NCI-H510A (cell line): ENCODE results near the gene SCLT1.

Source experiments
- DNase-seq: peaks from one replicate; lab custom pipeline; 2025; lab: John Stamatoyannopoulos, UW

SCLT1 gene

DNA sequence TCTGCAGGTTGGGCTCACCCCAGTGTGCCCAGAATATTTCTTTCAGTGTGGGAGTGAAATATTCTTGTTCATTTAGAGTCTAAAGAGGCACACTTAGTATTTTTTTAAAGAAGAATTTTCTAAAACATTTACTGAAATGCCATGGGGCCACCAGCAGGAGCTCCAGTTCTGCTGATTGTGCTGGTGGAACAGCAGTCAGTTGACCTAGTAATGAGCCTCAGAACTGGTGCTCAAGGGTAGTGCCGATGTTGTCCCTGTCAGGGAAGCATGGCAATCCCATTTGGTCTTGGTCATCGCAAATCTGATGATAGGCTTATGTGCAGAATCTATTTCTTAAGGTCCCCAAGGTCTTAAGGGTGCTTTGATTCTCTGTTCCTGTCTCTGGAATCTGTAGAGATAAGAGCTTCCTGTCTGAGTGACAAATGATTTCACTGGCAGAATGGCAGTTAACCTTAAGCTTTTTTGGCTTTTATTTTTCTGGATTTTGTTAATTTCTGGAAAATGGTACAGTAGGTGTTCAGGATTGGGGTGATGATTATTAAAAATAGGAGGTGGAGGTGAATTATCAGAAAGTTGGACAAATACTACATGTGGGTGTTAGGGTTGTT lies 252.5 kb downstream of the SCLT1 start:
- DNase-seq, result no peak

DNA sequence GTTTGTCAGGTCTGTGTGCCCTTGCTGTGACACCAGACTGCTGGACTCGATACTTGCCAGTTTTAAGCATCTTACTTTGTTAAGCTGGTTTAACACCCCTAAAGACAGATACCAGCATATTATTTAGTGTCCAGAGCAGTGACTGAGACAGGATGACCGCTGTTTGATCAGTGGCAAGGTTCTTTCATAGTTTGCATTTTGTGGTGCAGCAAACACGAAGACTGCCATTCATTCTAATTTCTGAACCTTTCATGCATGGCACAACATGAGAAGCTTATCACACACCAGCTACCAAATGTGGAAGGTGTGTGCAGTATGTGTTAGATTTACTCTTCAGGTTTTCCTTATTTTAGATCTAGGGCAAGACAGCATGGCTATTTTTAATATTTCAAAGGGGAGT lies 255.7 kb downstream of the SCLT1 start:
- no peak for DNase-seq

DNA sequence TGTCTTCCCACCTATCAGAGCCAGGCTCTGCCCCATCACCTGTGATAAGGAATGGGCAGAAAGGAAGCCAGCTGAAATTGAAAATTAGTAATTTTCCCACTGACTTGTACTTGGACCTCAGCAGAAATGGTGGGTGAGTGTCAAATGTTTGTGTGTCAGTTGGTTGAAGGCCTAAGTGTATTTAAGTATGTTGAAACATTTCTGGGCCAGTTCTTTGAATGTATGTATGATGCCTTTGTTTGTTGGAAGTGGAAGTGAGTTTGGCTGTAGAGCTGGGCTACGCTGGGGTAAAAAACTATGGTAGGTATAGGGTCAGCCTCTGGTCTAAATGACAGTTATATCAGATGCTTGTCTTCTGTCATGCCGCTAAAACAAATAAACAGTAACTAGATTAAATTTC lies 256.1 kb downstream of the SCLT1 start:
- no peak for DNase-seq

DNA sequence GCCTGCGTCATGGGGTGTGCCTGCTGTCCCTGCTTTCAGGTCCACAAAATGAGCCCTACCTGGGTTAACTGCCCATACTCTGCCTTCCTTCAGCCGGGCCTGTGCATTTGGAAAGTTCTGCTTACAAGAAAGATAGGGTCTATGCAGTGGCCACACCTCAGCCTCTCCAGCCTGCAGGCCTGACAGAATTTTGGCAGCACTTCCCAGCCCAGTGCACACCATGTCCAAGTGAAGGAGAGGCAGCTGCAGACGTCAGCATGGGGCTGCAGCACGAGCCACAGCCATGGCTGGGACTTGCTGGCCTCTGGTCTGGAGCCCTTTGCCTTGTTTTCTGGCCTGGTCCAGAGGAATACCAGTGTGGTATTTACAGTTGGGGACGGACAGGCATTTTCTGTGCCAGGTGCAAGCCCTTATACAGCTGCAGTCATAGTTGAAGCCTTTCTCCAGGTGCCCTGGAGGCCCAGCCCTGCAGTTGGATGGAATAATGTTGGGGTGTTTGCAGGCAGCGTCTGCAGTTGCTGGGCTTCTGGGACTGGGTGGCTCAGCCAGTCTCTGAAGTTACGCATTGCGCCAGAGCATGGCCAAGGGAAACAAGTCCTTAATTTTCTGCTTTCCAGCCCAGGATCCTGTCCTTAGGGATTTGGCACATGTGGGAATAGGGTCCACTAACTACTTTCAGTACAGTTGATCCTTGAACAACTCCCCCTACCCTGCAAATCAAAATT lies 257.7 kb downstream of the SCLT1 start:
- no peak for DNase-seq
